ENCODE results near the gene ALOX15.

Gene ALOX15

GRCh38 chr17:4584917-4585637 is 56.4 kb downstream of the ALOX15 start:
- Histone ChIP-seq H3K9me2 (replicated peaks; ENCODE audit: insufficient read depth, low read length) (no peaks in the 10 kb centered on the region), H3K27ac (ENCODE audit: low read depth, low read length) (no peak overlapping the region), H3K9me3 (ENCODE audit: insufficient read depth, low read length) (no peaks in the 10 kb centered on the region), H3F3A (ENCODE audit: insufficient read depth) (no peaks in the 10 kb centered on the region), H4K20me1 (ENCODE audit: low read depth, low read length) (no peaks in the 10 kb centered on the region), H3K4me2 (ENCODE audit: low read depth, low read length, poor library complexity, severe bottlenecking) (no peak overlapping the region), H3K36me3 (ENCODE audit: low read length) (no peaks in the 10 kb centered on the region), H2AFZ (ENCODE audit: low read depth, low read length, severe bottlenecking) (no peak overlapping the region), H3K4me3 (ENCODE audit: insufficient read depth, low read length, poor library complexity, severe bottlenecking) (no peak overlapping the region), H3K27me3 (ENCODE audit: low read length) (no peaks in the 10 kb centered on the region), H3K9ac (ENCODE audit: low read length) (no peak overlapping the region), H3K79me2 (ENCODE audit: insufficient read depth, low read length) (no peaks in the 10 kb centered on the region)
- TF ChIP-seq CTCF (IDR thresholded peaks at IDR 0.05; ENCODE audit: insufficient read depth, low read length, poor library complexity, severe bottlenecking) (no peak), EZH2phosphoT487 (conservative IDR thresholded peaks at IDR 0.05; ENCODE audit: low read length) (no peak)

- Histone ChIP-seq H3K9ac (ENCODE audit: low read length) (no peak within 1 kb of the TSS), H3K27ac (ENCODE audit: low read depth, low read length) (no peak within 1 kb of the TSS), H3F3A (ENCODE audit: insufficient read depth) (no peaks in the 10 kb centered on the region), H3K9me2 (replicated peaks; ENCODE audit: insufficient read depth, low read length) (no peaks in the 10 kb centered on the region), H3K27me3 (ENCODE audit: low read length) (no peaks in the 10 kb centered on the region), H3K4me2 (ENCODE audit: low read depth, low read length, poor library complexity, severe bottlenecking) (peak within 1 kb of the TSS; percentile 9), H4K20me1 (ENCODE audit: low read depth, low read length) (no peaks in the 10 kb centered on the region), H3K36me3 (ENCODE audit: low read length) (no peaks in the 10 kb centered on the region), H3K79me2 (ENCODE audit: insufficient read depth, low read length) (no peaks in the 10 kb centered on the region), H3K9me3 (ENCODE audit: insufficient read depth, low read length) (no peaks in the 10 kb centered on the region), H2AFZ (ENCODE audit: low read depth, low read length, severe bottlenecking) (no peak within 1 kb of the TSS), H3K4me3 (ENCODE audit: insufficient read depth, low read length, poor library complexity, severe bottlenecking) (no peak within 1 kb of the TSS)
- no peak for TF ChIP-seq EZH2phosphoT487 (conservative IDR thresholded peaks at IDR 0.05; ENCODE audit: low read length)
- TF ChIP-seq CTCF (IDR thresholded peaks at IDR 0.05; ENCODE audit: insufficient read depth, low read length, poor library complexity, severe bottlenecking): no peak
Observed at GRCh38 chr17:4584101-4584916, 57.2 kb downstream of the ALOX15 start, which contains the start of gene SMTNL2. Gene SMTNL2, plus strand, starts transcription at chr17:4584529. Its CDS starts 77 bp downstream, at chr17:4584606.

- H3K27me3 ChIP-seq (ENCODE audit: low read length): no peaks in the 10 kb centered on the region
- H3K27ac ChIP-seq (ENCODE audit: low read depth, low read length): no peak overlapping the region
- TF ChIP-seq EZH2phosphoT487 (conservative IDR thresholded peaks at IDR 0.05; ENCODE audit: low read length) (no peak), CTCF (IDR thresholded peaks at IDR 0.05; ENCODE audit: insufficient read depth, low read length, poor library complexity, severe bottlenecking) (no peak)
- H3F3A ChIP-seq (ENCODE audit: insufficient read depth): no peaks in the 10 kb centered on the region
- no peaks in the 10 kb centered on the region for H3K9me3 ChIP-seq (ENCODE audit: insufficient read depth, low read length)
- no peaks in the 10 kb centered on the region for H3K36me3 ChIP-seq (ENCODE audit: low read length)
- no peaks in the 10 kb centered on the region for H4K20me1 ChIP-seq (ENCODE audit: low read depth, low read length)
- H3K9me2 ChIP-seq (replicated peaks; ENCODE audit: insufficient read depth, low read length): no peaks in the 10 kb centered on the region
- H3K4me2 ChIP-seq (ENCODE audit: low read depth, low read length, poor library complexity, severe bottlenecking): peak overlapping the region; percentile 9
- H3K9ac ChIP-seq (ENCODE audit: low read length): no peak overlapping the region
- no peak overlapping the region for H3K4me3 ChIP-seq (ENCODE audit: insufficient read depth, low read length, poor library complexity, severe bottlenecking)
- H2AFZ ChIP-seq (ENCODE audit: low read depth, low read length, severe bottlenecking): no peak overlapping the region
- no peaks in the 10 kb centered on the region for H3K79me2 ChIP-seq (ENCODE audit: insufficient read depth, low read length)
Observed at GRCh38 chr17:4583782-4584100, 57.7 kb downstream of the ALOX15 start.

Data from SU-DHL-6 (cell line).